Measurements from ENCODE around the gene VRTN.

Gene VRTN

GRCh38 chr14:74400031-74400685 is 51.9 kb downstream of the VRTN start:
- no peak for DNase-seq

GRCh38 chr14:74400919-74401503 is 52.7 kb downstream of the VRTN start:
- DNase-seq = no peak

- no peak for DNase-seq
Observed at GRCh38 chr14:74401504-74402241, 53.4 kb downstream of the VRTN start.

GRCh38 chr14:74402401-74403251 is 54.4 kb downstream of the VRTN start:
- no peak for DNase-seq

- DNase-seq = no peak
Observed at GRCh38 chr14:74403619-74404417, 55.5 kb downstream of the VRTN start.

GRCh38 chr14:74404435-74404834 is 56.2 kb downstream of the VRTN start:
- no peak for DNase-seq

GRCh38 chr14:74405663-74406062 is 57.4 kb downstream of the VRTN start:
- DNase-seq = no peak

GRCh38 chr14:74407021-74407800 is 58.9 kb downstream of the VRTN start:
- no peak for DNase-seq

GRCh38 chr14:74407801-74408154 is 59.5 kb downstream of the VRTN start:
- no peak for DNase-seq

GRCh38 chr14:74408870-74409269 is 60.6 kb downstream of the VRTN start:
- DNase-seq = no peak

- no peak for DNase-seq
Observed at GRCh38 chr14:74409441-74409840, 61.2 kb downstream of the VRTN start.
